ENCODE measurements around the gene ERC1. TPM values are rescaled to one million over a fixed set of nuclear protein-coding genes. Genes with fewer than 3 reads are reported as not detected.

ERC1 gene
- total RNA-seq, 2 experiments from 2014 or later, result 40.1 to 49.6 TPM

DNA sequence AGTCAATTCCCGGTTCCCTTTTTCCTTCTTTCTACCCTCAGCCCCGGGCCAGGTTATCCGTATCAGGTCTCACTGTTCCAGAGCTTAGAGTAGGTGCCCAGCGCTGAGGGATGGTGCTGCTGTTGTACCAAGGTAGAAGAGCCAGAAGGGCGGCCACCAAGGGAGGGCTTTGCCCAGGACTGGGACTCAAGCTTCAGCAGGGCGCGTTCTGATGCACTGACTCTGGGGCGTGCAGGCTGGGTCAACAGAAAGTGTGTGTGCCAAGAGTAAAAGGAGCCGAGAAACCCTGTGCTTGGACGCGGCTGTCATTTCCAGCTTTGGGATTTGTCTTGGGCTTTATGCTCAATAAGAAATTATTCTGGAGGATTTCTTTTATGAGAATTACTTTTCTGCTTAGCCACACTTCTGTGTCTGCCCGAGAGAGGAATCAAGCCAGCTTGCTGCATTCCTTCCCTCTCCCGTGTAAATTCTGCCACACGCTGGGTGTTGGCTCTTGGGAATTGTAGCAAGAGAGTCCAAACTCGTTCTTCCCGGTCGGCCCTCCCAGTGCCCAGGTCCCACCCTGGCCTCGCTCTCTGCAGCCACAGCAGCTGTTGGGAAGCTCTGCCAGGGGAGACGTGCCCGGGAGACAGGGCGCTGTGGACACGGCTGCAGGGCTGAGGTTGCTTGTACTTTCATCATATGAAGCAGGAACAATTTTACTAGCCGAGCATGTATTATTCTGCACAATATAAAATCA lies 505.3 kb downstream of the ERC1 start:
- Histone ChIP-seq H3K36me3 (ENCODE audit: insufficient read depth, low read length) (peaks cover 5% of the 10 kb centered on the region), H3K4me3 (ENCODE audit: low read length) (no peak overlapping the region), H3K4me1 (ENCODE audit: insufficient read depth, low read length) (no peaks in the 10 kb centered on the region), H3K9me3 (ENCODE audit: control insufficient read depth in 1 of 2, insufficient read depth in 1 of 2, low read length in 2 of 2) (peaks cover 0 to 4% of the 10 kb centered on the region in 2 experiments), H3K27ac (ENCODE audit: low read depth in 1 of 2, low read length in 2 of 2) (no peak overlapping the region), H3K27me3 (ENCODE audit: control insufficient read depth in 1 of 2, insufficient read depth in 2 of 2, low read length in 2 of 2) (no peaks in the 10 kb centered on the region)
- Mint-ChIP-seq H3K4me3 (no peak overlapping the region), H3K36me3 (ENCODE audit: low read depth) (peaks cover 21% of the 10 kb centered on the region), H3K9me3 (no peaks in the 10 kb centered on the region), H3K27me3 (no peaks in the 10 kb centered on the region), H3K27ac (no peak overlapping the region), H3K4me1 (ENCODE audit: low read depth) (no peaks in the 10 kb centered on the region)
- no peak for DNase-seq
- CTCF ChIA-PET, result no interaction called here
- POLR2A ChIA-PET, result no interaction called here
- TF ChIP-seq, protein P1, sequence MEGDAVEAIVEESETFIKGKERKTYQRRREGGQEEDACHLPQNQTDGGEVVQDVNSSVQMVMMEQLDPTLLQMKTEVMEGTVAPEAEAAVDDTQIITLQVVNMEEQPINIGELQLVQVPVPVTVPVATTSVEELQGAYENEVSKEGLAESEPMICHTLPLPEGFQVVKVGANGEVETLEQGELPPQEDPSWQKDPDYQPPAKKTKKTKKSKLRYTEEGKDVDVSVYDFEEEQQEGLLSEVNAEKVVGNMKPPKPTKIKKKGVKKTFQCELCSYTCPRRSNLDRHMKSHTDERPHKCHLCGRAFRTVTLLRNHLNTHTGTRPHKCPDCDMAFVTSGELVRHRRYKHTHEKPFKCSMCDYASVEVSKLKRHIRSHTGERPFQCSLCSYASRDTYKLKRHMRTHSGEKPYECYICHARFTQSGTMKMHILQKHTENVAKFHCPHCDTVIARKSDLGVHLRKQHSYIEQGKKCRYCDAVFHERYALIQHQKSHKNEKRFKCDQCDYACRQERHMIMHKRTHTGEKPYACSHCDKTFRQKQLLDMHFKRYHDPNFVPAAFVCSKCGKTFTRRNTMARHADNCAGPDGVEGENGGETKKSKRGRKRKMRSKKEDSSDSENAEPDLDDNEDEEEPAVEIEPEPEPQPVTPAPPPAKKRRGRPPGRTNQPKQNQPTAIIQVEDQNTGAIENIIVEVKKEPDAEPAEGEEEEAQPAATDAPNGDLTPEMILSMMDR (IDR thresholded peaks at IDR 0.05), result no peak
- intact Hi-C loops (cut with DNase I, micrococcal nuclease), result no loop called here
- no peak for ATAC-seq (ENCODE audit: poor library complexity)

DNA sequence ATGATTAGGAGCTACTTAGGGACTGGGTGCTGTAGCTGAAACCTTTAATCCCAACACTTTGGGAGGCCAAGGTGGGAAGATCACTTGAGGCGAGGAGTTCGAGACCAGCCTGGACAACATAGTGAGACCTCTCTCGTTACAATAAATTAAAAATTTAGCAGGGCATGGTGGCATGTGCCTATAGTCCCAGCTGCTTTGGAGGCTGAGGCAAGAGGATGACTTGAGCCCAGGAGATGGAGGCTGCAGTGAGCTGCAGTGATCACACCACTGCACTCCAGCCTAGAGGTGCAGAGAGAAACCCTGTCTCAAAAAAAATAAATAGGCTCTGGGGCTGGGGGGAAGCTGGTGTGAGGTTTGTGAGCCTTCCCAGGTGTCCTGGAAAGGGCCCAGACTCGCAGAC lies 506.1 kb downstream of the ERC1 start:
- ATAC-seq (ENCODE audit: poor library complexity) (no peak), DNase-seq (no peak)
- ChIA-PET POLR2A (interaction anchor here (1.0 kb wide), 1 partner anchor 8 kb away, joined by 3 read pairs; no protein-coding TSS in a partner anchor), CTCF (no interaction called here)
- Histone ChIP-seq H3K27ac (ENCODE audit: low read depth in 1 of 2, low read length in 2 of 2) (no peak overlapping the region), H3K4me3 (ENCODE audit: low read length) (no peak overlapping the region), H3K36me3 (ENCODE audit: insufficient read depth, low read length) (peaks cover 2% of the 10 kb centered on the region), H3K9me3 (ENCODE audit: control insufficient read depth in 1 of 2, insufficient read depth in 1 of 2, low read length in 2 of 2) (peaks cover 0 to 4% of the 10 kb centered on the region in 2 experiments), H3K4me1 (ENCODE audit: insufficient read depth, low read length) (no peaks in the 10 kb centered on the region), H3K27me3 (ENCODE audit: control insufficient read depth in 1 of 2, insufficient read depth in 2 of 2, low read length in 2 of 2) (no peaks in the 10 kb centered on the region)
- peaks cover 14% of the 10 kb centered on the region for H3K36me3 Mint-ChIP-seq (ENCODE audit: low read depth)
- no peak overlapping the region for H3K27ac Mint-ChIP-seq
- TF ChIP-seq, protein P1 (IDR thresholded peaks at IDR 0.05), result no peak
- H3K27me3 Mint-ChIP-seq, result no peaks in the 10 kb centered on the region
- H3K4me1 Mint-ChIP-seq (ENCODE audit: low read depth), result no peaks in the 10 kb centered on the region
- H3K9me3 Mint-ChIP-seq, result no peaks in the 10 kb centered on the region
- intact Hi-C loops (cut with DNase I, micrococcal nuclease), result no loop called here
- no peak overlapping the region for H3K4me3 Mint-ChIP-seq

DNA sequence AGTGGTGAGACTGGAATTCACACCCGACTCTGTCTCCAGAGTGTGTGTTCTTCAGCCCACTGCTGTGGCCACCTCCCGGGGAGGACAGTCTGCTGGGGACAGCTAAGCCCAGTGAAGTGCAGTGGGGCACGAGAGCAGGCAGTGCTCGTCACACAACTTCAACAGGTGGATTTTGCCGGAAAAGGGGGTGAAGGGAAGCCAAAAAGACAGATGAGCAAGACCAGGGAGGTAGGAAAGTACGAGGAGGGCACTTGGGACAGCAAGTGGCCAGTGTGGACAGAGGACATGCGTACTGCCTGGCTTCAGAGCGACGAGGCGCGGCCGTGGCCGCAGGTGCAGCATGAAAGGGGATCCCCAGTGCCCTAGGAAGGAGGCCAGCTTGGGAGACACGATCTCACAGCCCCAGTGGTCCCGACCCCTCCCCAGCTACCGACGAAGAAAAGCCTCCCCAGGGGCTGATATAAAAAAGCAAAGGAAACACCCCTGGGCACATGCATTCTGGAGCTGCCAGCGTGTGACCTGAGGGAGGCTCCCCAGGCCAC lies 507.2 kb downstream of the ERC1 start:
- Mint-ChIP-seq H3K27ac (no peak overlapping the region), H3K9me3 (no peaks in the 10 kb centered on the region), H3K36me3 (ENCODE audit: low read depth) (peaks cover 7% of the 10 kb centered on the region), H3K4me3 (no peak overlapping the region), H3K4me1 (ENCODE audit: low read depth) (no peaks in the 10 kb centered on the region), H3K27me3 (peaks cover 7% of the 10 kb centered on the region)
- Histone ChIP-seq H3K36me3 (ENCODE audit: insufficient read depth, low read length) (peaks cover 2% of the 10 kb centered on the region), H3K4me1 (ENCODE audit: insufficient read depth, low read length) (no peaks in the 10 kb centered on the region), H3K4me3 (ENCODE audit: low read length) (no peak overlapping the region), H3K27ac (ENCODE audit: low read depth in 1 of 2, low read length in 2 of 2) (no peak overlapping the region), H3K27me3 (ENCODE audit: control insufficient read depth in 1 of 2, insufficient read depth in 2 of 2, low read length in 2 of 2) (peaks cover 0 to 8% of the 10 kb centered on the region in 2 experiments), H3K9me3 (ENCODE audit: control insufficient read depth in 1 of 2, insufficient read depth in 1 of 2, low read length in 2 of 2) (peaks cover 0 to 4% of the 10 kb centered on the region in 2 experiments)
- DNase-seq (no peak), ATAC-seq (ENCODE audit: poor library complexity) (no peak)
- POLR2A ChIA-PET, result interaction anchor here (1.0 kb wide), 1 partner anchor 9 kb away, joined by 3 read pairs; no protein-coding TSS in a partner anchor
- intact Hi-C loops (cut with DNase I, micrococcal nuclease), result no loop called here
- CTCF ChIA-PET, result no interaction called here
- TF ChIP-seq, protein P1 (IDR thresholded peaks at IDR 0.05), result no peak
